HG03097 (cell line): ENCODE measurements around the gene COL6A3.

Source experiments
- ATAC-seq: cut with Tn5 transposase; IDR thresholded peaks from one replicate; pipeline ENCODE4 v1.9.1; 2021; ENCODE audit not compliant: unreplicated experiment, low FRiP score

COL6A3 gene

DNA sequence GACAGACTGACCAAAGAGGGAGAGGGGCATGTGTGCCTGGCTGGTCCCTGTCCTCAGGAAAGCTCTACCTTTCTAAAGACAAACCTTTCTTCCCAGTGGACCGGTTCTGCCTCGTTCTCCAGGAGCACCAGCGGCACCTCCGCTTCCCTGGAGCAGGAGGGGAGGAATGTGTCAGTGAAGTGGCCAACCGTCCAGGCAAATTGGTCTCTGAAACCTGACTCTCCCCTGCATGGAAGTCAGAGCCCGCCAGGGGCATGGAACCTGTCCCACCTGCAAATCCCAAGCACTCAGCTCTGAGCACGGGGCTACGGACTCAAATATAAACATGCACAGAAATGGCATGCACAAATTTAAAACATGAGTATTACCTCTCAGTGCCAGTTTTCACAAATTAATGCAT is 62.9 kb downstream of the COL6A3 start:
- no peak for ATAC-seq

DNA sequence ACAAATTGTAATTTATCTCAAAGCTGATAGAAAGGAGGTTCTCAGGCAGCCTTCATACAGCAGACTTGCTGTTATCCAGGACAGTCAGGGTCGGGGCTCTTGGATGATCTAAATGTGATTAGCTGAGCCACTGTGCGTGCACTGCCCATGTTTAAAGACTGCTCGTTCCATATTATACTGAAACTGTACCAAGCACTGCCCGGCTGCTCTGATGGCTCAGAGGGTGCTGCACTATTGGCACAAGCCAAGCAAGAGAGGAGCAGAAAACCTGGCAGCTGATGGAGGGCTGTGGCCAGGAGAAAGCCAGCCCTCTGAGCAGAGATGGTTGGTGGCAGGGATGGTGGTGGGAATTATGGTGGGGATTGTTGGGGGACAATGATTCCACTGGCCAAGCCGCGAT is 63.4 kb downstream of the COL6A3 start:
- ATAC-seq, result no peak

DNA sequence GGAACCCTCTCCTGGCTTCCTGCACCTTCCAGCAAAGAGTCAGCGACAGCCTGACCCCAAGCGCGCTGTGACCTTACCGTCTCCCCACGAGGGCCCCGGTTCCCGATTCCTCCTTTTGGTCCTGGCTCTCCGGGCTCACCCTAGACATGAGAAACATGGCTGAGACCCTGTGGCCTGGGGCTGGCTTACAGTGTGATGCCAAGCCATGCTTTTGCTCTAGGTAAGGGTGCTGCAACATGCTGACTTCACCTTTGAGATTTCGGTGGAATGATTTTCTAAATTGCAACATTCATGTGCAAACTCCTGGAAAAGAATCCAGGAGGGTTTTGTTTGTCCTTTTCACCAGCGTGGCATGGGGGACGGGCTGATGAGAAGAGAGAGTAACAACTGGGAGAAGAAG is 63.9 kb downstream of the COL6A3 start:
- ATAC-seq, result no peak

DNA sequence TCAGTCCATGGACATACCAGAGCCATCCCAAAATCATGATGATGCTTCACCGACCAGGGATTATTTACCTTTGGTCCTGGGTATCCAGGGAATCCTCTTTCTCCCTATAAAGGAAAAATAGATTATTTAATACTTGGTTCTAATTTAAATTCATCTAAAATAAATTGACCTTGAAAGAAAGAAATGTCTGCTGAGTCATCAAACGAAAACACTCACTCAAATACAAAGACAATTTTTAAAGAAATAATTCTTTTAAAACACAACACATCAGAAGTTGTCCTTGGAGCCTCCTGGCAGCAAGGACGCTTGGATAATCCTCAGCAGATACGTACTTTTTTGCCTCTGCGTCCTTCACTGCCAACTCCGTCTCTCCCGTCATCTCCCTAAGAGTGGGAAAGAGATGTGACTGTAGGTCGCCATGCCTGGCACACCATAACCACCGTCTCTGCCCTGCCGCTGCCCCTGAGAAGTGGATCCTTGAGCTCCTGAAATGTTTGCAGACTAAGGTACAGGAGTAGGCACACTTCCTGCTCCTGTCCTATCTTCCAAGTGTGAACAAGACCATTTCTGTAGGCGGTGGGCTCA is 65.6 kb downstream of the COL6A3 start:
- ATAC-seq, result no peak

DNA sequence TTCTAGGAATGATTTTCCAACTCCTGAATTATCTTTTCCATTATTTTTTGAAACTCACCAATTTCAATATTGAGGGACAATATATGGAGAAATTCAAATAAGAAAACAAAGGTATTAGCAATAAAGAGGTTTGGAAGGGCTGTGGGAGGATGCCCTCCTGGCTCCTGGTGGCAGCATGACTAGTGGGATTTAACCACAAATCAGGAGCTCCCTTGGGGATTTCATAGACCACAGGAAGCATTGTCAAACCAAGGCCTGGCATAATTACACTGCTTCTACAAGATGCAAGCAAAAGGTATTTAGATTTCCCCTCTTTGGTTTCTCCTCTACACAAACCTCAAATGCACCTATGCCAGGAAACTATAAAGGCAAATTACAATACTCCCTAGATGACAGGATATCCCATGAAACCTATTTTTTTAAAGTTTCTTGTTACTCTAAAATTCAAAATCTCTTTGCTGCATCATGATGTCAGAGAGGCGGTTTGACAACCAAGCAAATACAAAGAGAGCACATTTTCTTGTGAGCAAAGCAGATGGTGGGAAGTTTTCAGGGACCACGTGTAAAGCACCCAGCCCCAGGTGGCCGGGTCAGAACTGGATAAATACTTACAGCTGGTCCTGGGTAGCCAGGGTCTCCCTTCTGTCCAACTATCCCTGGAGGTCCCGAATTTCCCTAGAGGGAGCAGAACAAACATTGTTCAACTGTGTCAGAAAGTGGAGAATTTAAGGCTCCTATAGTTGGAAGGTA is 67.9 kb downstream of the COL6A3 start:
- ATAC-seq, result no peak

DNA sequence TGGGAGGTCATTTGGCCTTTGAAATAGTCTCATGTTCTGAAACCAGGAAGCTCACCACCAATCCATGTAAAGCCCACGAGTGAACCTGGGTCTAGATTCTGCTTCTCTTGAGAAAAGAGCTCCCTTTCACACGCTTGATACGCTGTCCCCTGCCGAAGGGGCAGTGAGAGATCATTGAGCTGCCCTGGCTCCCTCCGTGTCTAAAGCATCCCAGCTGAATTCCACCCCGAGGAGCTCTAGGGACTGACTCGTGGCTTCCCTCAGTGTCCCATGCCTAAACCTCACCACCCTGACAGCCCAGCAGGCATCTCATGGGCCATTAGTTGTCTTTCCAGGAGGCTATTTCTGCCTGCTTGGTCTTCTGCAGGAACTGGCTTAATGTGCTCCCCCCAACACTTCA is 68.6 kb downstream of the COL6A3 start:
- ATAC-seq, result no peak

DNA sequence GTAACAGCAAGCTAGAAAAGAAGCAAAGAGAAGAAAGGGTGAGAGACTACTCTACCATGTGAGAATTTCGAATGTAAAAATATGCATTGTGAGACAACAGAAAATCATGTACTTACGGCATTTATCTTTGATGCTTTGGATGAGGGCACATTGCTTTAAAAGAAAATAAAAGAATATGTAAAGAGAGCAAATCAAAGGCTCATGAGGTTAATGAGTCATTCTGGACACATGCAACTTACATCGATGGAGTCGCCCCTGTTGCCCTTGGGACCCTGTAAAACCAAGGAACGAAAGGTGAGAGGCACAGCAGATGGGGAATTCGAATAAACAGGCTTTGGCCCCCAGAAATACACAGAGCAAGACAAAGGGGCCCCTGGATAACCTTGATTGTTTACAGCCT is 69.0 kb downstream of the COL6A3 start:
- no peak for ATAC-seq

DNA sequence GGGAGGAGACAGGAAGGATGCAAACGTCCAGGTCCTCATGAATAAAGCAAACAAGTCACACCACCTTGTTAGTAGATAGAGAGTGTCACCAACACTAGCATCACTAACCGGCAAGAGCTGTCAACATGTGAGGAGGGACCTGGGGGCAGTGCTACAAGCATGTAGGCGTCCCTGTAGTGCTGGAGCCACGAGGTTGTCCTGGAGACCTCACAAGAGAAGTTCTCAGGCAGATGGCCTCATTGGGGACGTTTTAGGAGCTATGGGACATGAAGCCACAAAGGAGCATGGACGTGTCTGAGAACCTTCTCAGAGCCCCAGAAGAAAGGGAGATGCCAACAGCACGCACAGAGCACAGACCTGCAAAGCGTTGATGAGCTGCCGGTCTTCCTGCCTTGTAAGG is 70.0 kb downstream of the COL6A3 start:
- ATAC-seq, result no peak

DNA sequence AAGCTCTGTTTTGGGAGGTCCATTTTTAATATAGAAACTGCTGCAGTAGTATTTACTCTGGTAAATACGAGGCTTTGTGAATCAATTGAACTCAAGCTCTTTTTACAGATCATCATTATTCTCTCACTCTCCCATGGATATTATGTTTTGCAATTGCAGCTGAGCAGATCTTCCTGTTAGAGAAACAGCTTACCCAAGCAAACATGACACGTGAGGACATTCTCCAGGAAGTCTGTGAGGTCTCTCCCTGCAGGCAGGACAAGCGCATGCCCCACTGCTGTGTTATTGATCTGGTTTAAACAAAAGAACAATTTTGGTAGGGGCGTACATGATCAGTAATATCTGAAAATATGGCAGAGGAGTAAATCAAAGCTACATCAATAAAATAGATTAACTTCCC is 72.1 kb downstream of the COL6A3 start:
- ATAC-seq, result no peak

DNA sequence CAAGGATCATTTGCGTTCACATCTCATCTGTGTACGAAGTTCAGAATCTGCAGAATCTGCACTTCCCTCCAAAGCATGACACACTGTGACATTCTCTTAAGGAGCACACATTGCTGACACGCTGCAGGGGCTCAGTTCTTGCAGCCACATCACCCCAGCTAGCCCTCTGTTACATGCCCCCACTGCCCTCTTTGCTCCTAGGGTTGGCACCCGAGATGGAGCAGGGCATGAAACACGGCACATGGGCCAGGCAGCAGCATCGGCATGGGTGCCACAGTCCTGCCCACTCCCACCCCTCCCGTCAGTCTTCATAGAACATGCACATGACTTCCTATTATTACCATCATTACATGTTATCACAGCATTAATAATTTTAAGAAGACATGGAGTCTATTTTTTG is 76.4 kb downstream of the COL6A3 start:
- ATAC-seq, result no peak

DNA sequence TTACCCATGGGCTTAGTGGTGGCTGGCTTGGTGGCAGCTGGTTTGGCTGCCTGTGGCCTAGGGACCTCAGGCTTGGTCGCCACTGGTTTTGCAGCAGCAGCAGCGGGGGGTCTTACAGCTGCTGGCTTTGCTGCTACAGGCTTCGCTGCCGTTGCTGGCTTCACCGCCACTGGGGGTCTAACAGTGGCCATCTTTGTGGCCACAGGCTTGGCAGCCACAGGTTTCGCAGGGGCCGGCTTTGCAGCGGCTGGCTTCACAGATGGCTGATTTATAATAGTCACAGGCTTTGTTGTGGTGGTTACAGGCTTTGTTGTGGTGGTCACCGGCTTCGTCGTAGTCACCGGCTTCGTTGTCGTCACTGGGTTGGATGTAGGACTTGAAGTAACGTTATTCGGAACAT is 77.8 kb downstream of the COL6A3 start:
- no peak for ATAC-seq

DNA sequence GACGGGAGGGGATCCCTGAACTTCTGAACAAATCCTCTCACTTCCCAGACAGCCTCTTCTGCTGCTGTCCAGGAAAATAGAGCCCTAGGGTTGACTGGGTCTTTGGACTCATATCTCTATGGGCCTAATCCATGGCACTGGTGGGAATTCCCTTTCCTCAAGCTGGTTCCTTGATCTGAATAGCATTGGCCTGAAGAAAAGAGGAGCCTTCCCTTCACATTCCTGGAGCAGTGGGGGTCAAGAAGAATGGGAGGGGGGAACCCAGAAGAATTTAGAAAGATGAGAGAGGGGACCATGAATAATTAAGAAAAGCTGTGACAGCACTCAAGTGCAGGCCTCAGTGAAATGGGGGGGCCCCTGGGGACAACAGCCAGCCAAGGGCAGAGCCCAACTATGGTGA is 80.2 kb downstream of the COL6A3 start:
- ATAC-seq, result no peak

DNA sequence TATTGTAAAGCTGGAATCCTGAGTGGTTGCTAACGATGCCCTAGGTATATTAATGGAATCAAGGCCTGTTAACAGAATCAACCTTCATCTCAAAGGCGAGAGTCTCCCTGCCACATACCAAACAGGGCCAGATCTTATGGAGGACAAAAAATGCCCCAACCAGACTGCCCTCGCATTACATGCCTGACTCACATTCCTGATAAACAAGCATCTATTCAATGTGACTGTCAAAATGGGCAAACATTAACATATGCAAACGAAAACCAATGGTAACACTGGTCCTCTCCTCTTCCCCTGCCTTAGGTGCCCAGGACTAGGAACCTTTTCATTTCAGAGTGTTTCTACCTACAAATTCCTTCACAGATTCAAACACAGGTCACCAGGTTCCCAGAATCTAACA is 83.4 kb downstream of the COL6A3 start:
- ATAC-seq, result no peak

DNA sequence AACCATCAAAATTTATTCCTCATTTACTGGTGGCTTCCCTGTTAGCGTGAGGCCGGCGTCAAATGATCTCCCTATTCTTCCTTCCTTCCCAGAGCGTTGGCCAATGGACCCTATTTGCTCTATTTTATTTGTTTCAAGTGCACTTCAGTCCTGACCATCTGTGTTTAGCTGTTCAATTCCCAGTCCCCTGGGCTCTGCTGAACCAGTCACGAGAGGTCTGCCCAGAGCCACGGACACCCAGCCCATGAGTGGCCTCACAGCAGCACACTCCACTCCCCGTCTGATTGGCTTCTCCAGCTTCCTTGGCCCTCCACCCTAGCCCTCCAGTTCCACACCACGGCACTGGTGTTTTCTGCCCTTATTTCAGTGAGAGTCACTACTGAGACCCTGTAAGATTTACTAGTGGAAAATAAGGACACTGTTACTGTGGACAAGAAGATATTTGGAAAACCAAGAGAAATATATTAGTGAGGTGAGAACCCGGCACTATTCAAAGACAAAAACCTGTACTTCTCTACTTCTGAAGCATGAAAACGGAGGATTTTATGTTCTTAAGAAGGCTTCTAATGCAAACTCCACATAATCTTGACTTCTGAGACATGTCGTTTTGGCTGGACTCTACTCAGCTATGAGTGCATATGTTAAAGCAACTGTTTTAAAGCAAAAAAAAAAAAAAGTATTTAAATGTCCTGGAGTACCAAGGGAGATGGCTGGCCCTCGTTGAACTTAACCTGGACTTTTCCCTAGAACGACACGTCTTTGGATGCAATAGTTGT is 86.6 kb downstream of the COL6A3 start:
- ATAC-seq, result no peak

DNA sequence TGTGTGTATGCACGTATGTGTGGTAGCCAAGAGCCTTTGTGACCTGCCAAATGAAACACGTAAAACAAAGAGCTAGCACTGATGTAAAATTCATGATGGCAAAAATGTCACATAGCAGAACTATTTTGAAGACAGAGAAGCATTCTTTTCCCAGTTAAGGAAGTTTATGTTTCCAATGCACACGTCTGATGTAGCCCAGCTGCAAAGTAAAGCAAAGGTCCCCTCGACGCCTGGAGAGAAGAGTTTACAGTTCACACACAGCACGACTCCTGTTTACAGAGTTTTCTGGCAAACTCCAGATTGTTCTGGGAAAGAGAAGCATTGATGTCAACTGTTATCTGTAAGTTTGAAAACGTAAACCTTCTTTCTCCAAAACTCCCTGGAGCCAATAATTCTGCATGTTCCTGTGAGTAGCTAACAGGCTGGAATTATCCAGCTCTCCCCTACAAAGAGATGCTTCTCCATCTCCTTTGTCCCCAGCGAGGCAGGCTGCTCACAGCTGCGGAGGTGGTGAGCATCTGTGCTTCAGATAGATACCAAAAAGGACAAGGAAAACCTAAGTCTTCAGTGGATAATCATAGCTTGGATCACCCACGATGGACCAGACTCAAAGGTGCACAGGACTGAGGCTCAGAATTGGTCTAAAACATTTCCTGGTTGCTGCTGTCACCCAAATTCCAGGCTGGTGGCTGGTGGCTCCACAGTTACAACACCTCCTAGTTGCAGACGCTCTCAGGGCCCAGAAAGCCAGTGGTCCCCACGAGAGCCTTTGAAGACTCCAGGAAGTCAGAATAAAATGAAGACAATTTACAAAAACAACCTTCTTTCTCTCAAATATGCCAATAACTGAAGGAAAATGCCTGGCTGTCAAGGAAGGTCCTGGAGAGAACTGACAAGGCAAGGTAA is 87.4 kb downstream of the COL6A3 start:
- no peak for ATAC-seq

DNA sequence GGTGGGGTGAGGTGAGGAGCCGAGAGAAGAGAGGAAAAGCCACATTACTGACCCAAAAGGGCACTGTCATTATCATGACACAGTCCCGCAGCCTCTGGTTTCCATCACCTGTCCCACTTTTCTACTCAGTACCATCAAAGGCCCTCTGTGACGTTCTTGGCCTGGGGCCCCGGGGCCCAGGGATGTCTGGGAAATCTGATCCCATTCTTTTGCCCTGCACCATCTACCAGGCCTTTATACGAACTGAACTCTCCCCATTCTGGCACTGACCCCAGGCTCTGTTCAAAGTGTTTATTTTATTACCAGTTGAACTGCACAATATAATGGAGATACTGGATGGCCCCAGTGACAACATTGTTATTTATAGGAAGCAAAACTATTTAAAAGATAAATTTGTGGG is 89.1 kb downstream of the COL6A3 start:
- ATAC-seq, result no peak

DNA sequence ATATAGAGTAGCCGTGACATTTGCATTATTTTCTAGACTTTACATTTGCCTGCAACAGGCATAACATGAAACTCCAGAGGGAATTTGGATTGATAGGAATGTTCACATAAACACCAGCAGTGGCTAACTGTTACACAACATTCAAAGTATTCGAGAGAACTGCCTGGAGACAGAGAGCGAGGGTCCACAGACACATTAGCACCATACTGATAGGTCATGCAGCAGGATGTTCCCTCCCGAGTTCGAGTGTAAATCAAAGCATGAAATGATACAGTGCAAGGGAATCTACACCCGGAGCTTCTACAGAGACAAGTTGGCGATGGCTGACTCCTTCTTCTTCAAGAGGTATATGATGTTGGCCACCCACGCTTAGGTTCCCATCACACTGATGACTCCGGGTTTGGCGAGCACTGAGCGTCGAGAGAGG is 89.5 kb downstream of the COL6A3 start:
- no peak for ATAC-seq

DNA sequence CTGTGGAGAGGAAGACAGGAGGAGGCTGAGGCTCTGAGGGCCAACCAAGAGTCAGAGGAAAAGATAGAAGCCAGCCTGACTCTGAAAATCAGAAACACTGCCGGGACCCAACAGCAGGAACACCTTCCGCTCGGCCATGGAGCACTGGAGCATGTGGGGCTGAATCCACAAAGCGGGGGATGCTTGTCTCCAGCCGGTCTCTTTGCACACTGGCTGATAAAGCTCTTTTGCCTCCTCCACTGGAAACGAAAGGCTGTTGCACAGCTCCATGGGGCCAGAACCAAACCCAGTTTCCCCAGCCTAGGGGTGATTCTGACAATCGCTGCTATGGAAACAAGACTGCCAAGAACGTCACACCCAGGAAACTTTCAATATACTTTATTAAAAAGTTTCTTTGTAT is 90.3 kb downstream of the COL6A3 start:
- ATAC-seq, result no peak

DNA sequence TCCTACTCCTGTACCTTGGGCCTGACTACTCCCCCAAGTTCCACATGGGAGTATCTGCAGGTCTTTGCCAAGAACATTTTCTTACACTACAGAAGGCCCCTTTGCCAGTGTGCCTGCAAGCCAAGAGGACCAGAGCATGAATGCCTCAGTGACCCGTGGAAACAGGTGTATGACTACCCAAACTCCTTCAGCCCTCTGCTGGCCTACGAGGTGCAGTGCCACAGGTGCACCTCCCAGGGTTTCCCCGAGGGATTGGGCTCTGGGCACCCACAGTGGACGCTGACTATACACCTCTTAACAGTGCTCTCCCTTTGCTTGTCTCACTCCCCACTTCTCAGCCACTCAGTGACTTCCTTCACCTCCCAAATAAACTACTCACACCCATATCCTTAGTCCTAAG is 91.4 kb downstream of the COL6A3 start:
- no peak for ATAC-seq

DNA sequence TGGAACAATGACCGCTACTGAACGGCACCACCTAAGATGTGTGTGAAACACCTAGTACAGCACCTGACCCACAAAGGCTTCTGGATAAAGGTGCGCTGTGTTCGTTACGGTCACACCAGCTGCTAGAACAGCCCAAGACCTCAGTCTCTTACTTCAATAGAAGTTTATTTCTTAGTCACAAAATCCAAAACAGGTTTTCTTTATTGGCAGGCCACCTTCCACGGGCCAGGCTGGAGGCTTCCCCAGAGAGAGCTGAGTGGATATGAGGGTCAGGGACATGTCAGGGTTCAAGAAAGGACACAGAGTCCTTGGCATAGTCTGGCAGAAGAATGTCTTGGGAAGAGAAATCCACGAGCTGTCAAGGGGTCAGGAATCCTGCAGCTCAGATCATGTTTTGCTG is 92.2 kb downstream of the COL6A3 start:
- ATAC-seq, result no peak
